22Rv1 (cell line): Measurements from ENCODE around the gene ABCC8.

Source experiments
- CTCF ChIP-seq: fragments of 450-650 bp; IDR thresholded peaks from 2 replicates; pipeline ENCODE4 v1.5.1; 2017; ENCODE audit warnings: mild to moderate bottlenecking
- ZFX ChIP-seq: fragments of 450-650 bp; IDR thresholded peaks from 2 replicates; pipeline ENCODE4 v1.6.1; 2017; ENCODE audit warnings: antibody characterized with exemption, borderline replicate concordance

DNA sequence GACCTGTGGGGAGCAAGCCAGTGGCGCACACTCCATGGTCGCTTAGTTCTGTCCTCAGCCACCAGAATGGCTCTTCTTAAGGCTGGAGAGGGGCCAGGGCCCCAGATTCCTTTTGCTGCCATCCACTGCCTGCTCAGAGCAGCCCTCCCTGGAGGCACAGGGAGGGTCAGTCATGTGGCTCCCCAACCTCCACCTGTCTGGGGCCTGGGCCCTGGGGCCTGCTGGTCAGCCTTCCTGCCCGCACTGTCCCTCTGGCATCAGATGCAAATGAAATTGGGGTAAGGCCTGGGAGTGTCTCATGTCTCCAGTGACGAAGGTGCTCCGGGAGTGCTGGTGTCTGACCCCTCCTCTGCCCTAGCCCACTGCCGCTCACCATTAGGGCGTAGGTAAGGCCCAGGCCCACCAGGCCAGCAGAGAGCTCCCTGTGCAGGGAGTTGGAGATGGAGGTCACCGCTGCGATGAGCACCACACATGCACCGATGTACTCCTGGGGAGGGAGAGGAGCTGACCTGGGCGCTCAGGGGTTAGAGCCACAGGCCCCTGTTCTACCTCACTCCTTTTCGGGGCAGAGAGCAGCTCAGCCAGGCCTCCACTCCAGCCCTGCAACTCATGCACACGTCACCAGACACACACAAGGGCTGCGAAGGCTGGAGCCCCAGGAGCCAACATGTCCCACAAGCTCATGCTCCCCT is 79.2 kb downstream of the ABCC8 start:
- TF ChIP-seq CTCF, result no peak
- TF ChIP-seq ZFX, result no peak
